ENCODE results near the gene KANSL2. TPM values are rescaled to one million over a fixed set of nuclear protein-coding genes. Genes with fewer than 3 reads are reported as not detected.
A peak's percentile ranks its signal among the peaks of the same experiment; 100 is the strongest.

KANSL2 gene
- total and polyA plus RNA-seq, 2 of the 13 experiments (the other 11 are each of a cell fraction or from before 2014, with no cell fraction given) = 24.1 to 41.3 TPM

GRCh38 chr12:48681710-48682532 is at the start of gene KANSL2 (continued):
- no peak for TF ChIP-seq AGO1 (IDR thresholded peaks at IDR 0.05; ENCODE audit: low read depth, low read length, poor library complexity, severe bottlenecking)
- TF ChIP-seq HDAC1 (CRISPR knock-in tag; IDR thresholded peaks at IDR 0.05) = peak; percentile 89
- TF ChIP-seq NFIB (CRISPR knock-in tag; IDR thresholded peaks at IDR 0.05; ENCODE audit: borderline replicate concordance) = no peak
- no peak for TF ChIP-seq ZNF513 (CRISPR knock-in tag; conservative IDR thresholded peaks at IDR 0.05)
- no peak for TF ChIP-seq NPAS2 (CRISPR knock-in tag; IDR thresholded peaks at IDR 0.05; ENCODE audit: borderline replicate concordance)
- peak; percentile 37; the same call in 1 of the 2 replicates for TF ChIP-seq CBX5 (CRISPR knock-in tag; IDR thresholded peaks at IDR 0.05; ENCODE audit: borderline replicate concordance)
- TF ChIP-seq CENPX (CRISPR knock-in tag; IDR thresholded peaks at IDR 0.05) = no peak
- no peak for TF ChIP-seq TCF7L2 (IDR thresholded peaks at IDR 0.05; ENCODE audit: low read depth, low read length)
- TF ChIP-seq ZNF34 (CRISPR knock-in tag; IDR thresholded peaks at IDR 0.05; ENCODE audit: borderline replicate concordance) = 0 out of 2 replicates have a peak, but pooled peaks have one; percentile 84
- TF ChIP-seq ZNF598 (CRISPR knock-in tag; IDR thresholded peaks at IDR 0.05; ENCODE audit: borderline replicate concordance) = peak; percentile 69; the same call in 1 of the 2 replicates
- no peak for TF ChIP-seq ZBTB49 (CRISPR knock-in tag; IDR thresholded peaks at IDR 0.05; ENCODE audit: borderline replicate concordance)
- TF ChIP-seq ZNF510 (CRISPR knock-in tag; IDR thresholded peaks at IDR 0.05; ENCODE audit: low read depth) = peak; percentile 96; the same call in 1 of the 2 replicates
- peak; percentile 94; the same call in 1 of the 2 replicates for TF ChIP-seq ZNF816 (CRISPR knock-in tag; IDR thresholded peaks at IDR 0.05; ENCODE audit: borderline replicate concordance)
- TF ChIP-seq ZNF619 (CRISPR knock-in tag; IDR thresholded peaks at IDR 0.05) = 0 out of 2 replicates have a peak, but pooled peaks have one; percentile 20
- no peak for TF ChIP-seq RELA (CRISPR knock-in tag; IDR thresholded peaks at IDR 0.05)
- TF ChIP-seq ZNF496 (CRISPR knock-in tag; IDR thresholded peaks at IDR 0.05; ENCODE audit: insufficient replicate concordance) = no peak
- no peak for TF ChIP-seq ZMAT5 (CRISPR knock-in tag; IDR thresholded peaks at IDR 0.05; ENCODE audit: borderline replicate concordance, low read depth)
- TF ChIP-seq HMG20A (CRISPR knock-in tag; IDR thresholded peaks at IDR 0.05; ENCODE audit: borderline replicate concordance) = no peak
- peak; percentile 69 for TF ChIP-seq ELF1 (CRISPR knock-in tag; IDR thresholded peaks at IDR 0.05)
- TF ChIP-seq FOXM1 (CRISPR knock-in tag; IDR thresholded peaks at IDR 0.05) = no peak
- TF ChIP-seq E2F5 (CRISPR knock-in tag; conservative IDR thresholded peaks at IDR 0.05) = no peak
- TF ChIP-seq MZF1 (CRISPR knock-in tag; IDR thresholded peaks at IDR 0.05; ENCODE audit: borderline replicate concordance) = peak; percentile 93; the same call in 1 of the 2 replicates
- 0 out of 2 replicates have a peak, but pooled peaks have one; percentile 23 for TF ChIP-seq ZNF138 (CRISPR knock-in tag; IDR thresholded peaks at IDR 0.05; ENCODE audit: low read depth)
- TF ChIP-seq ZMYM2 (CRISPR knock-in tag; IDR thresholded peaks at IDR 0.05) = peak; percentile 18; the same call in 1 of the 2 replicates
- TF ChIP-seq MXI1 (IDR thresholded peaks at IDR 0.05; ENCODE audit: borderline replicate concordance, low read depth, low read length) = peak; percentile 62; the same call in 1 of the 3 replicates
